ENCODE measurements around the gene SUV39H1.

DNA sequence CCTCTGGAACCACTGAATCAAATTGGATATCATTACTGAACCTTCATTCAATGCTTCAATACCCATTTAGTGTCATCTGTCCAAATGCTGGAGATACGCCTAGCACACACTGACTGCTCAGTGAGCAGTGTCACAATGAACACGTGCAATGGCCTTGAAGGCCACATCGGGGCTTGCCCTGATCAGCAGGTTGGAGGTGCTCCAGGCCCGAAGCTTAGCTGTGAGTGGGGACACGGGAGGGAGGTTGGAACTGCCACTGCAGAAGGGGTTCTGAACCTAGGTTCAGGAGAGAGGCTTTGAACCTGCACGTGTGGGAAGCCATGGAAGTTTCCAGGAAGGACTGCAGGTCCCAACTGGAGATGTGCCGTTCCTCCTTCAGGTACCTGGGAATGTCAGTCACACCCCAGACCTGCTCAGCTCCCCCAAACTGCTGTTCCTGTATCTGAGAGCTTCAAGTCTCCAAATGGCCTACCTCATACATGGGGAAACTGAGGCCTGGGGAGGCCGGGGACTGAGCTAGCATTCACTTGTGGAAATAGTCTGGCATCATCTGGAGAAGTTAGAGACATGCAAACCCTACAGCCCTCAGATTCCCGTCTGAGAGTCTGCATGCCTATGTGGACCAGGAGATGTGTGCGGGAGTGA is 14.9 kb upstream of the SUV39H1 start:
- TF ChIP-seq, protein P1, sequence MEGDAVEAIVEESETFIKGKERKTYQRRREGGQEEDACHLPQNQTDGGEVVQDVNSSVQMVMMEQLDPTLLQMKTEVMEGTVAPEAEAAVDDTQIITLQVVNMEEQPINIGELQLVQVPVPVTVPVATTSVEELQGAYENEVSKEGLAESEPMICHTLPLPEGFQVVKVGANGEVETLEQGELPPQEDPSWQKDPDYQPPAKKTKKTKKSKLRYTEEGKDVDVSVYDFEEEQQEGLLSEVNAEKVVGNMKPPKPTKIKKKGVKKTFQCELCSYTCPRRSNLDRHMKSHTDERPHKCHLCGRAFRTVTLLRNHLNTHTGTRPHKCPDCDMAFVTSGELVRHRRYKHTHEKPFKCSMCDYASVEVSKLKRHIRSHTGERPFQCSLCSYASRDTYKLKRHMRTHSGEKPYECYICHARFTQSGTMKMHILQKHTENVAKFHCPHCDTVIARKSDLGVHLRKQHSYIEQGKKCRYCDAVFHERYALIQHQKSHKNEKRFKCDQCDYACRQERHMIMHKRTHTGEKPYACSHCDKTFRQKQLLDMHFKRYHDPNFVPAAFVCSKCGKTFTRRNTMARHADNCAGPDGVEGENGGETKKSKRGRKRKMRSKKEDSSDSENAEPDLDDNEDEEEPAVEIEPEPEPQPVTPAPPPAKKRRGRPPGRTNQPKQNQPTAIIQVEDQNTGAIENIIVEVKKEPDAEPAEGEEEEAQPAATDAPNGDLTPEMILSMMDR (IDR thresholded peaks at IDR 0.05): no peak
- TF ChIP-seq POLR2A (IDR thresholded peaks at IDR 0.05): no peak
